Measurements from ENCODE around the gene CAMKMT. TPM values are rescaled to one million over a fixed set of nuclear protein-coding genes. Genes with fewer than 3 reads are reported as not detected.

Gene CAMKMT
- total RNA-seq, 1 donor from 2014 or later: 7.6 TPM

GRCh38 chr2:44548221-44549098 lies 186.7 kb downstream of the CAMKMT start:
- DNase-seq (ENCODE audit: low read depth, low spot score): no peak

DNA sequence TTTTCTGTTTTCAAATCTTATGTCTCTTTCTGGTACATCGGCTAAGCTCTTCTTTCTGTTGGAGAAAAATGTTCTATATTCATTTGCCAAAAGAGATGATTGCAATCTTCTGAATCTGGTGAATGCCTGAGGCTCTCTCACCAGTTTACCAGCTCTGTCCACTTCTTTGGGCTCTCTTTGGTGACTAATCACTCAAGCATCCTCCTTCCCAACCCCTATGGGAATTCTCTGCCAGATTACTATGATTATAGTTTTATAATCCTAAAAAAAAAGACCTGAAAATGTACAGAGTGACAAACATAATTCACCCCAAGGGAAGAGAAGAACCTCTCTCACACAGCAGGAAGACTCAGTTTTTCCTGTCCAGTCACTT lies 187.3 kb downstream of the CAMKMT start:
- DNase-seq (ENCODE audit: low read depth, low spot score): peak; percentile 30

- no peak for DNase-seq (ENCODE audit: low read depth, low spot score)
Measured at GRCh38 chr2:44549856-44550255, 188.1 kb downstream of the CAMKMT start.

DNA sequence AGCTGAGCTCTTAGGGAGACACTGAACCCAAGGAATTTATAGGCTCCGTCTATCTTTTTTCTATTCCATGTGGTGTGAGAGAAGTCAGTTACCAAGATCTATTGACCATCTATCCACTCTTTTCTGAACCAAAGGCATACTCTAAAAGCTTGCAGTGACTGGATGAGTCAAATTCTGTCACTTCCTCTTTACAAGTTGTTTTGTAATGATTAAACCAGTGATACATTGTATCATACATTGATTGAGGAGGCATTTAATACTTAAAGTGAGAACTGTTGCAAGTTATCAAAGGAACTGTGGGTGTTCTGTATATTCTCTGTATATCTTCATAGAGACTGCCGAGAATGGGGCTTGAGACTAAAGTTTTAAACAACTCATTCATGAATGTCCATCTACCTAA lies 188.8 kb downstream of the CAMKMT start:
- no peak for DNase-seq (ENCODE audit: low read depth, low spot score)

- DNase-seq (ENCODE audit: low read depth, low spot score): no peak
Measured at GRCh38 chr2:44551497-44551896, 189.8 kb downstream of the CAMKMT start.

GRCh38 chr2:44553456-44553855 lies 191.7 kb downstream of the CAMKMT start:
- DNase-seq (ENCODE audit: low read depth, low spot score): peak; percentile 75

GRCh38 chr2:44555700-44556099 lies 194.0 kb downstream of the CAMKMT start:
- no peak for DNase-seq (ENCODE audit: low read depth, low spot score)

GRCh38 chr2:44559108-44559507 lies 197.4 kb downstream of the CAMKMT start:
- no peak for DNase-seq (ENCODE audit: low read depth, low spot score)

DNA sequence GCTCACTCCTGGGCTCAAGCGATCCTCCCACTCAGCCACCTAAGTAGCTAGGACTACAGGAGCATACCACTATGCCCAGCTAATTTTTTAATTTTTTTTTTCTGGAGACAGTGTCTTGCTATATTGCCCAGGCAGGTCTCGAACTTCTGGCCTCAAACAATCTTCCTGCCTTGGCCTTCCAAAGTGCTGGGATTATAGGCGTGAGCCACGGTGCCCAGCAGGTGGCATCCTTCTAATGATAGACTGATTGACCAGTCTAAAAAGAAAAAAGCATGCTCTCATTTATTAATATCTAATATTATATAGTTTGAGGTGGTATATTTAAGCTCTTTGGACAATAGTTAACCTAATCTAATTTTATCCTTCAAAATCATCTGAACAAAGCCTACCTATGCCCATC lies 198.6 kb downstream of the CAMKMT start:
- no peak for DNase-seq (ENCODE audit: low read depth, low spot score)

DNA sequence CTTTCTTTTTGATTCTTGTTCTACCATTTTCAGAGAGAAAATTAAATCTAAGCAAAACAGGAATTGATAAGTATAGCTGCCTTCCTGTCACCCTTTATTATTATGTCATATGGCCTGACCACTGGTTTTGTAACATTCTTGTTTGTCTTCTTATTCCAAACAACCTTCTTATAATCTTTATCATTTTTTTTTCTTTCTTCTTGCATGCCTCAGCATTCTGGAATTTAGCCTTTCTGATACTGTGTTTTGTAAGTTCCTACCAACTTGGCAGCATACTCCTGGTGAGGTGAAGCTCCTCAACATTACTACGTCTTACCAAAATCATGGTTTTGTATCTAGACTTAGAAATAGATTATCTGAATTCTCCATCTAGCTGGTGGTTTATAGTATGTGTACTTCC lies 199.2 kb downstream of the CAMKMT start:
- DNase-seq (ENCODE audit: low read depth, low spot score): no peak

DNA sequence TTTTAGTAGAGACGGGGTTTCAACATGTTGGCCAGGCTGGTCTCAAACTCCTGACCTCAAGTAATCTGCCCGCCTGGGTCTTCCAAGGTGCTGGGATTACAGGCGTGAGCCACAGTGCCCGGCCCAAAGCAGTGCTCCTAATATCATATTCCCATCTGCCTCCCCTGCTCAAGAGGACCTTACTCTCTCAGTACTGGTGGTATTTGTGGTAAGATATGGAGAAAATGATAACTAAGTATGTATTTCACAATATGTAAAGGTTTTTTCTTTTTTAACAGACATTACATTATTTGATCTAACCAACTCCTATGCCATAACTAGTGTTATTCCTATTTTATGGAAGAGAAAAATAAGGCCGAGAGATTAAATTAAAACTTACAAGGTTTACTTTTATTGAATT lies 201.0 kb downstream of the CAMKMT start:
- no peak for DNase-seq (ENCODE audit: low read depth, low spot score)

- no peak for DNase-seq (ENCODE audit: low read depth, low spot score)
Measured at GRCh38 chr2:44564752-44565151, 203.0 kb downstream of the CAMKMT start.

GRCh38 chr2:44566059-44566458 lies 204.3 kb downstream of the CAMKMT start:
- DNase-seq (ENCODE audit: low read depth, low spot score): no peak

DNA sequence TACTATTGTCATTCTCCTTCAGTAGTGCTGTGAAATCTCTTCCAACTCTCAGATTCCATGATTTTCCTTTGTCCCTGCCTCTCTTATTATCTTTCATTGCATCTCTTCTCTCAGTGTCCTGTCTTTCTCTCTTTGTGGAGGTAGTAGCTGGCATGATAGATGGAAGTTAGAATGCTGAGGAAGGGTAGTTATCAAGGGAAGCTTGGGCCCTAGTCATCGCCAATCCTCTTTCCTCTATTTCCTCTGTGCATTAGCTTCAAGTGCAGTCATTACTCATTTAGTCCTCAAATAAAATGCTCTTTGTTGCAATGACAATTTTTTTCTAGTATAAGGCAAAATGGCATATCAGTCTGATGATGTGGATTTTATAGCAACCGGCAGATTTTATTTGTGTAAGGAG lies 207.7 kb downstream of the CAMKMT start:
- DNase-seq (ENCODE audit: low read depth, low spot score): no peak

DNA sequence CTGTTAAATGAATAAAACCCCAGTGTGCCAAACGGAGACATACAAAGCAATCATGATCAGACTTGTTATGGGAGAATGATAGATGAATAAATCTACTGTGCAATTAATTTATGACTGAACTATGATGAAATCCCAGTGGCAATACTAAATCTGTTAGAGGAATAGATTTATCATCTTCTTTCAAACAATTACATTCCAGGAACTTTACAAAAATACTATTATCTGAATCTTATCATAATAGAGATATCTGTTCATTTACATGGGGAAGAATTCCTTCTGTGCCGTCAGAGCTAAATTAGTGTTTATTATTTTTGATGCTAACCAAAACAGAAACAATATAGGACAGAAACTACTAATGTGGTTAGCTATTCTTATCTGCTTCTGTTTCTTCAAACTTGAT lies 208.5 kb downstream of the CAMKMT start:
- no peak for DNase-seq (ENCODE audit: low read depth, low spot score)

- no peak for DNase-seq (ENCODE audit: low read depth, low spot score)
Measured at GRCh38 chr2:44570777-44571176, 209.0 kb downstream of the CAMKMT start.

- no peak for DNase-seq (ENCODE audit: low read depth, low spot score)
Measured at GRCh38 chr2:44572196-44572900, 210.6 kb downstream of the CAMKMT start.

DNA sequence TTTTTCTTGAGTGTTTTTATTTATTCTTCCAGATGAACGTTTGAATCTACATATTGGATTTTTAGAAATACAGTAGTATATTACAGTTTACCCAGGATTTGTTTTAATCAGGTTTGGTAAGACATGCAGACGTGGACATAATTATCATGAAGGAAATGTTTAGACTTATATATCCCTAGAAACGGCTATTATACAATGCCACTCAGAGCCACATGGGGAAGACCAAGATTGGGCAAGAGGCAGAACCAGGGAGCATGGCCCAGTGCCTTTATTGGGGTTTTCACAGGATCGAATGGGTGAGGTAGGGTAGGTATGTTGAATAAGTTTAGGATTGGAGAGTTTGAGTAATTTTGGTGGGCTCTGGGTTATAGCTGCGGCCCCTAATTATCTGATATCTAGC lies 212.2 kb downstream of the CAMKMT start:
- no peak for DNase-seq (ENCODE audit: low read depth, low spot score)

DNA sequence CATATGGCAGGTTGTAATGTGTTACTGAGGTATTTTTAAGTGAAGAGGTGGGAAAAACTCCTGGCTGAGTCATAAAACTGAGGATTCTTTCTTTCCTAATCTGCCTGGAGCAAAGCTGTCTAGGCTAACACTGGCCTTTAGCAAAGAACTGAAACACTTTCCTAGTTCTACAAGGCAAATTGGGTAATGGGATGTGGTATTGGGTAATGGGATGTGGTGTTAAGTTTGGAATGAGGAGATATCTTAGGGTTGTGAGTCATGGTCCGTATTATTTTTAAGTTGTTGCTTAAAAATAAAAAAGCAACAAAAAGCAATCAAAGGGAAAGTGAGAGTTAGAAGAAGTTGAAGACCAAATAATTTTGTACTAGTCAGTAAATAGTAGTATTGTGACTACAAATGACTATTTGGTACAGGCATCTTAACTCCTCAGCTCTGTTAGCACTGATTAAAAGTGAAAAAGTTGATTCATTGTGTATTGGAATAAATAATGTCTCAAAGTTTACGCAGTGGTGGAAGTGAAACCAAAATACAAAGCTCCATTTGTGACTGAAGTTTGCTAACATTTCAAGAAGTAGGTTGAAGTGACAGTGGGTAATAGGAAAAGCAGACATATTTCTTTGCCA lies 216.8 kb downstream of the CAMKMT start:
- DNase-seq (ENCODE audit: low read depth, low spot score): no peak

DNA sequence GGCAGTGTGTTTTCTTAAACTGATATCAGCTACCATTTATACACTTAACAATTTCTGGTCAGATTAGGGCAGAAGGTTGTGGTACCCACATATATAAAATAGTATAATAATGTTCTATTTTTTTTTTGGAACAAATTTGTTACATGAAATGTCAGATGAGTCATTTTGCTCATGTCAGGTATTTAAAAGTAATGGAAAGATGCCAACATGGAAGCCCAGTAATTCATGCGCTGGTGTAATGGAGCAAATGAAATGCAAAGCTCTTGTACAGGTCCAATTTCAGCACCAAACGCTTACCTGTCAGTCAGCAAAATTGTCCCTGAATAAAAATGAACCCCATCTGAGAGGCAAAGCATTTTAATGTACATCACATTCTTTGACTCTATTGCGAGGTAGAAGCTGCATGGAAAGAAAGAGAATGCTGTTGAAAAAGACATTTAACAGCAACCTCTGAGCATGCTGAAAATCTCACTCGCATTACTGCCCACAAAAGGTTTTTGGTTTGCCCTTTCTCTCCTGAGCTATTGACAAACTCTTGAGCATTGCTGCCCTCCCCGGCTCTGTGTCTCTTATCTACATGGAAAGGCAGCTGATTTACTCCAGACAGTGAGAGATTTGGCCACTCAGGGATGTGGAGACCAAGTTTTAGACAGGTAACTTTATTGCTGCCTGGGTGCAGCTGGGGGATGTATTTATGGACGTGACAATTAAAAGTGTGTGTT lies 217.5 kb downstream of the CAMKMT start:
- no peak for DNase-seq (ENCODE audit: low read depth, low spot score)

DNA sequence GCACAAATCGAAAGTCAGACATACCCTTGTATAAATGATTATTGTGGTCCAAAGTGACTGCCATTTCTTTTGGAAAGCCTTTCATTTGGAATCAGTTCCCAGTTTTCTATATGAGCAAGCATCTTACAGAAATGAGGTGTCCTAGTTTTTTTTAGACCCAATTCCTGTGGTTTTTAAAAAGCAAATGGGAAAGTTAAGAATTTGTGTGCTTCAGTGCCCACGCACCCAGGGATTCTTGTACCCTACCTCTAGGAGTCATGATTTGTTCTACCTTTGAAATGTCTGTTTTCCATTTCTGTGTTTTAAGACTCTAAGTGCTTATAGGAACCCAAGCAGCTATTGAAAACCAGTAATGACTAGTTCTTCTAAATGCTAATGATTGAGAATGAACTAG lies 218.1 kb downstream of the CAMKMT start:
- DNase-seq (ENCODE audit: low read depth, low spot score): no peak
